LoVo (cell line): ENCODE results near the gene IGSF21.
"Not testable (repeated sequence)": the region's sequence is repeated elsewhere in the genome, so short reads cannot be mapped to it uniquely, and the experiment has no call there.

Source experiments
- DNase-seq: peaks from one replicate; pipeline ENCODE4 v3.0.0-alpha.2; 2016; ENCODE audit warnings: low spot score

IGSF21 gene

GRCh38 chr1:18401921-18402320 is 294.3 kb downstream of the IGSF21 start:
- DNase-seq = no peak

- DNase-seq = no peak
Observed at GRCh38 chr1:18404460-18404859, 296.9 kb downstream of the IGSF21 start.

- no peak for DNase-seq
Observed at GRCh38 chr1:18407166-18408045, 299.8 kb downstream of the IGSF21 start.

- no peak for DNase-seq
Observed at GRCh38 chr1:18408656-18409370, 301.2 kb downstream of the IGSF21 start.

- DNase-seq = no peak
Observed at GRCh38 chr1:18409609-18410237, 302.1 kb downstream of the IGSF21 start.

- no peak for DNase-seq
Observed at GRCh38 chr1:18410407-18410806, 302.8 kb downstream of the IGSF21 start.

GRCh38 chr1:18411321-18411720 is 303.7 kb downstream of the IGSF21 start:
- DNase-seq = no peak

GRCh38 chr1:18411820-18412641 is 304.4 kb downstream of the IGSF21 start:
- no peak for DNase-seq

GRCh38 chr1:18412882-18413353 is 305.3 kb downstream of the IGSF21 start:
- no peak for DNase-seq

- peak; percentile 84 for DNase-seq
Observed at GRCh38 chr1:18413541-18414305, 306.1 kb downstream of the IGSF21 start.

GRCh38 chr1:18414321-18414720 is 306.7 kb downstream of the IGSF21 start:
- peak; percentile 59 for DNase-seq

GRCh38 chr1:18414872-18415447 is 307.4 kb downstream of the IGSF21 start:
- no peak for DNase-seq

GRCh38 chr1:18415448-18416027 is 307.9 kb downstream of the IGSF21 start:
- DNase-seq = no peak

- DNase-seq = not testable (repeated sequence)
Observed at GRCh38 chr1:18416126-18416525, 308.5 kb downstream of the IGSF21 start.

- no peak for DNase-seq
Observed at GRCh38 chr1:18417316-18418269, 310.0 kb downstream of the IGSF21 start.

- DNase-seq = no peak
Observed at GRCh38 chr1:18419113-18419844, 311.7 kb downstream of the IGSF21 start.

GRCh38 chr1:18419845-18420184 is 312.2 kb downstream of the IGSF21 start:
- no peak for DNase-seq

- DNase-seq = no peak
Observed at GRCh38 chr1:18422076-18422777, 314.6 kb downstream of the IGSF21 start.
